ENCODE data around the gene SPG21. TPM values are rescaled to one million over a fixed set of nuclear protein-coding genes. Genes with fewer than 3 reads are reported as not detected.
"Not testable (repeated sequence)": the region's sequence is repeated elsewhere in the genome, so short reads cannot be mapped to it uniquely, and the experiment has no call there.

The SPG21 gene
- 100 to 1,000 TPM in 3 of 4 donors, 10 to 100 TPM in 1; 83.0 to 122 (median 112) TPM for polyA plus RNA-seq (ENCODE audit: insufficient read length in 4 of 4)

DNA sequence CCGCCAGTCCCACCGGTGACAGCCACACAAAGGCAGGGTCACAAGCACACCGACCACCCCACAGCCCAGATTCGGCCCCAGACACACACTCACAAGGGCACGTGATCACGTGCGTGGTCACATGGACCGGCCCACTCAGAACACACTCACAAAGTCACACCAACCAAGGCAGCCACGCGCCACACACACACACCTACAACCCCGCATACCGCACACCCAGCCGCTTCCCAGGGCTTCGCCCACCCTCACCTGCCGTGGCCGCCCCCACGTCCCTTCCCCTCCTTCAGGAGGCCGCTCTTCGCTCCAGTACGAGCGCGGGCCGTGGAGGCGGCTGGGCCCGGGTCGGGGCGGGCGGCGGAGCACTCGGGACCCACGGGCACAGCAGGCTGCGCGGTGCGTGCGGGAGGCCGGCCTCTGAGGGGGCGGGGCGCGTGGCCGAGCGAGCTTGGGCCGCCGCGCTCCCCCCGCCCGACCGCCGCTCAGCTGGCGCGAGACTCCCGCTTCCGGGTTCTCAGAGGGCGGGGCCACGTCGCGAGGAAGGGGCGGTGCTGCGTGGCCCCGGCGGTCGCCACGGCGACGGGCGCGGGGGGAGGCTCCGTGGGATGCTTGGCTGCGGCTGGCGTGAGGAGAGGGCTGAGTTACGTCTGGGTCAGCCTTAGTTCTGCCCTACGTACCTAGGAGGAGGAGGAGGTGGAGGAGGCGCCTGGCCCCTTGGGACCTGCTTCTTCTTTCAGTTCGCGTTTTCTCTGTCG, at the start of gene SPG21:
TSS of gene SPG21 (minus strand) at position 499 of the 752 bp plus-strand sequence. CDS start 6,345 bp downstream, outside the sequence.
- DNase-seq (ENCODE audit: low read depth in 4 of 4, low spot score in 3 of 4) = peak; percentile 79 to 88 (median 87)

GRCh38 chr15:65038836-65039235, 49.1 kb upstream of the SPG21 start:
- no peak for DNase-seq (ENCODE audit: low read depth in 4 of 4, low spot score in 3 of 4)

DNA sequence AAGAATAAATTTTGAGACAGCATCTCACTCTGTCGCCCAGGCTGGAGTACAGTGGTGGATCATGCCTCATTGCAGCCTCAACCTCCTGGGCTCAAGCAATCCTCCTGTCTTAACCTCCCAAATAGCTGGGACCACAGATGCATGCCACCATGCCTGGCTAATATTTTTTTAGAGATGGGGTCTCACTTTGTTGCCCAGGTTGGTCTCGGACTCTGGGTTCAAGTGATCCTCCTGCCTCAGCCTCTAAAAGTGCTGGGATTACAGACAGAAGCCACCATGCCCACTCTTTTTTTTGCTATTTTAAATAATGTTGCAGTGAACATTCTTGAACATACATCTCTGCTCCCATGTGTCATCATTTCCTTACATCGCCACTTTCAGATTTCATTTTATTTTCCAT, 48.7 kb upstream of the SPG21 start:
- DNase-seq (ENCODE audit: low read depth in 4 of 4, low spot score in 3 of 4) = no peak

- no peak for DNase-seq (ENCODE audit: low read depth in 4 of 4, low spot score in 3 of 4)
Measured at GRCh38 chr15:65037309-65037708, 47.6 kb upstream of the SPG21 start.

- DNase-seq (ENCODE audit: low read depth in 4 of 4, low spot score in 3 of 4) = no peak
Measured at GRCh38 chr15:65034719-65035118, 45.0 kb upstream of the SPG21 start.

GRCh38 chr15:65033659-65034269, 44.0 kb upstream of the SPG21 start:
- no peak for DNase-seq (ENCODE audit: low read depth in 4 of 4, low spot score in 3 of 4)

- DNase-seq (ENCODE audit: low read depth in 4 of 4, low spot score in 3 of 4) = no peak
Measured at GRCh38 chr15:65032801-65033537, 43.3 kb upstream of the SPG21 start.

DNA sequence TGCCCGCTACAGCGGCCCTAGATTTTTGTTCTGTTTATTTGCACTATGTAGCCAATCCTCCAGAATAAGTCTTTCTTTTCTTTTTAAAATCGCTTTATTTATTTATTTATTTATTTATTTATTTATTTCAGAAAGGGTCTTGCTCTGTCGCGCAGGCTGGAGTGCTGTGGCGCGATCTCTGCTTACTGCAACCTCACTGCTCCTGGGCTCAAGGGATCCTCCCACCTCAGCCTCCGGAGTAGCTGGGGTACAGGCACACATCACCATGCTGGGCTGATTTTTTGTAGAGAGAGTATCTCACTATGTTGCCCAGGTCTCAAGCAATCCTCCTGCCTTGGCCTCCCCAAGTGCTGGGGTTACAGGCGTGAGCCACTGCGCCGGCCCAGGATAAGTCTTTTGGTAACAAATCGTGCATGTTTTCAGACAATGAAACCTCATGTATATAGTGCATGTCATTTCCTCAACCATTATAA, 40.1 kb upstream of the SPG21 start:
- no peak for DNase-seq (ENCODE audit: low read depth in 4 of 4, low spot score in 3 of 4)

DNA sequence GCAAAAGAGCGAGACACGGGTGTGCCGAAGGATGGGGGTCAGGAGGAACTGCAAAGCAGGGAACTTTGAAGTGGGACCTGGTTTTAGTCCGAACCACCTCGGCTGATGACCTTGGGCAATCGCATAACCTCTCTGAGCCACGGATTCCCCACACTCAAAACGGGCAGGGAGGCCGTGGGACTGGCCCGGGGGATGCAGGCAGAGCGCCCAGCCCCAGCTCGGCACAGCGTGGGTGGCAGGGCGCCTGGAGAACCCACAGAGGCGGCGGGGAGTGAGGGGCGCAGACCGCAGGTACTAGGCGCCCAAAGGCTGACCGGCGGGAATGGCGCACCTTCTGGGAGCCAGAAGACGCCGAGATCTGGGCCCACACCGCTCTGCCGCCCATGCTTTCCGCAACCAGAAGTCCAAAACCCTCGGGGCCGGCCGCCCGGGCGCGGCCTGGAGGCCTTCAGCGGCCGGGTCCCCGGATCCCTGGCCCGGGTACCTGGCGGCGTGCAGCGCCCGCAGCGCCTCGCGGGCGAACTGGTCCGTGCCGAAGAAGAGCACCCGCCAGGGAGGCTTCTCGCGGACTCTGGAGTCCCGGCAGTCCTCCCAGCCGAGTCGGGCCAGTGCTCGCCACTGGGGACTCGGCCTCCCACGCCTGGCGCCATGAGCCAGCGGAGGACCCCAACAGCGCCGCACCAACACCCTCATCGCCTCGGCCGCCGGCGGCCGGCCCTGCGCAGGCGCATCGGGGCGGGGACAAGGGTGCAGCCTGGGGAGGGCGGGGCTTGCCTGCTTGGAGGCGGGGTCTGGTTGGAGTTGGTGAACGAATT, 39.4 kb upstream of the SPG21 start, which contains the start of gene MTFMT:
TSS of gene MTFMT (minus strand) at position 719 of the 815 bp plus-strand sequence. CDS start at position 693, 26 bp downstream.
- DNase-seq (ENCODE audit: low read depth in 4 of 4, low spot score in 3 of 4) = peak in 3 of 4 donors; percentile 71 to 82 (median 76)

GRCh38 chr15:65028338-65028737, 38.6 kb upstream of the SPG21 start:
- no peak for DNase-seq (ENCODE audit: low read depth in 4 of 4, low spot score in 3 of 4)

DNA sequence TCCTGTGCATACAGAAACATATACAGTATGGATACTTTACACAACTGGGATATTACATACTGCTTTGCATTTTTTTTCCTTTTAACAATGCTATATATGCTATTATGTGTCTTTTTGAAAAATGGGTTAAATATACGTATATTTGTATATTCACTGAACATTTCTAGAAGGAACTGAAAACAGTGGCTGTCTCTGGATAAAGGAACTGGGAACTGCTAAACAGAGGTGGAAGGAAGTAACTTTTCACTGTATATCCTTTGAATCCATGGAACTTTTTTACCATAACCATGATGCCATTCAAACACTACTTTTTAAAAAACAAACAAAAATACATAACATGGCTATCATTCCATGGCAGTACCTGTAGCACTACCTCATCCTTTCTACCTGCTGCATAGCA, 37.9 kb upstream of the SPG21 start:
- DNase-seq (ENCODE audit: low read depth in 4 of 4, low spot score in 3 of 4) = no peak

DNA sequence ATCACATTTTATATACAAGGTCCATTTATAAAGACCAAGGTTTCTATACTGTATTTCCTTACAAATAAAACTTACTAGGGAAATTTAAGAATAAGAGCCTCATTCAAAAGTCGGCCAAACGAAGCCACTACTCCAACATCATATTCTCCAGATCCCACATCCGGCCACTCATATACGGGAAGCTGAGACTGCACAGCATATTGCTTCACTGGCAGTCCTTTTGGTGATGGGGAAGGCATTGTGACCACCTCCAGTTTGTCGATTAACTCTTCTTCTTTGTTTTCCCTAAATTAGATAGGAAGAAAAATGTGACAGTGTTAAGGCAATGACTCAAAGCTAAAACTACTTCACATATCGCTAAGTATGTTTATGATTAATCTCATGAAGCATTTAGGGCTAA, 37.0 kb upstream of the SPG21 start:
- DNase-seq (ENCODE audit: low read depth in 4 of 4, low spot score in 3 of 4) = no peak

DNA sequence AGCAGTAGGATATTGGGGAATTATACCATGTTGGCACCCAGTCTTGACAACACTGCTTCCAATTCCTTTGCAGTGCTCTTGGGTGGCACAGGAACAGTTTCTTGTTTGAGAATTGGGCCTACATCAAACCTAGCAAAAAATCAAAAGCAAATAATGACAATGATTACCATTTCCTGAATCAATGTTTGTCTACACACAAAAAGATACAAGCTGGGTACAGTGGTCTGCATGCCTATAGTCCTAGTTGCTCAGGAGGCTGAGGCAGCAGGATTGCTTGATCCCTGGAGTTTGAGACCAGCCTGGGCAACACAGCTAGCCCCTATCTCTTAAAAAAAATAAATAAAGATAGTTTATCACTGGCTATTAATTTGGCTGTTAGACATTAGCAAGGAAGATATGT, 31.8 kb upstream of the SPG21 start:
- DNase-seq (ENCODE audit: low read depth in 4 of 4, low spot score in 3 of 4) = no peak

- no peak for DNase-seq (ENCODE audit: low read depth in 4 of 4, low spot score in 3 of 4)
Measured at GRCh38 chr15:65020419-65020818, 30.7 kb upstream of the SPG21 start.

DNA sequence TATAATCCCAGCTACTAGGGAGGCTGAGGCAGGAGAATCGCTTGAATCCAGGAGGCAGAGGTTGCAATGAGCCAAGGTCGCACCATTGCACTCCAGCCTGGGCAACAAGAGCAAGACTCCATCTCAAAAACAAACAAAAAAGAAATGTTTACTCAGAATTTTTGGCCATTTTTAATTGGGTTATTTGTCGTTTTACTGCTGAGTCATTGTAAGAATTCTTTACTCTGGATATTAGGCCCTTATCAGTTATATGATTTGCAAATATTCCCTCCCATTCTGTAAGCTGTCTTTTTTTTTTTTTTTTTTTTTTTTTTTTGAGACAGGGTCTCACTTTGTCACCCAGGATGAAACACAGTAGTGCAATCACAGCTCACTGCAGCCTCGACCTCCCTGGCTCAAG, 21.5 kb upstream of the SPG21 start:
- not testable (repeated sequence) for DNase-seq (ENCODE audit: low read depth in 4 of 4, low spot score in 3 of 4)

GRCh38 chr15:65008983-65009382, 19.3 kb upstream of the SPG21 start:
- DNase-seq (ENCODE audit: low read depth in 4 of 4, low spot score in 3 of 4) = no peak

GRCh38 chr15:65006876-65007275, 17.2 kb upstream of the SPG21 start:
- no peak for DNase-seq (ENCODE audit: low read depth in 4 of 4, low spot score in 3 of 4)

GRCh38 chr15:65004993-65005392, 15.3 kb upstream of the SPG21 start:
- DNase-seq (ENCODE audit: low read depth in 4 of 4, low spot score in 3 of 4) = no peak

DNA sequence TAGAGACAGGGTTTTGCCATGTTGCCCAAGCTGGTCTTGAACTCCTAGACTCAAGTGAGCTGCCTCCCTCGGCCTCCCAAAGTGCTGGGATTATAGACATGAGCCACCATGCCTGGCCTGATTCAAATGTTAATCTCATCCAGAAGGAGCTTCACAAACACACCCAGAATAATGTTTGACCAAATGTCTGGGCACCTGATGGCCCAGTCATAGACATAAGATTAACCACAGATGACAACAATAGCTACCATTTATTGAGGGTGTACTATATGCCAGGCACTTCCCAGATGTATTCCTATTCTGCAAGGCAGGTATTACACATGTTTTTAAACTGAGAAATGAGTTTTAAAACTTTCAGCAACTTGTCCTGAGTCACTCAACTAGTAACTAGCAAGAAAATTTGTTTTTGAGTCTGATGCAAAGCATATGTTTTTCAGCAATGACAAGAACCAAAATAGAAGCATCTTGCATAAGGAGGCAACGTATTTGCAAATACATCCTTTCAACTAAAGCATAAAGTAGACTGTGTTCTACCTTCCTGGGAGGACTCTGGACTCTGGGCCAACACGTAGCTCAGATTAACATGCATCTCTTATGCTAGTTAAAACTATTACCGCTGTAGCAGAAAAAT, 8.1 kb upstream of the SPG21 start:
- no peak for DNase-seq (ENCODE audit: low read depth in 4 of 4, low spot score in 3 of 4)

- DNase-seq (ENCODE audit: low read depth in 4 of 4, low spot score in 3 of 4) = no peak
Measured at GRCh38 chr15:64997066-64997465, 7.4 kb upstream of the SPG21 start.

Measured in left renal pelvis (tissue), 4 donors.